SK-MEL-5 (cell line): ENCODE measurements around the gene ZNF391. TPM values are rescaled to one million over a fixed set of nuclear protein-coding genes. Genes with fewer than 3 reads are reported as not detected.

Experiments
- small RNA-seq, 2 experiments: library from RNA; depleted of rRNA; stranded (forward); fragments of <200 nt; gene quantifications; one replicate each; pipeline ENCODE3, GENCODE V24; 2014
- total RNA-seq: library from RNA; depleted of rRNA; stranded (reverse); fragments of >200 nt; shearing (Covaris generic); gene quantifications from 2 replicates; pipeline ENCODE4 v1.2.3, GENCODE V29; 2014; rRNA removed

Gene ZNF391
- total RNA-seq, 1 experiment from 2014 or later, result 2.7 TPM

Small RNAs within 50 kb of the gene (small RNA-seq; reads per million reads assigned to genes)
- 0 reads per million in 2 experiments for gene MCFD2P1

Other genes starting within 250 kb of the ZNF391 start
- gene PRSS16, start 141.1 kb upstream of the ZNF391 start, total RNA-seq, result 4.9 and 5.2 TPM in 2 replicates
- 0.05 TPM in 1 of 2 replicates, not detected in the other for gene POM121L2, start 76.5 kb upstream of the ZNF391 start, total RNA-seq
- gene ZNF184, start 84.3 kb downstream of the ZNF391 start, total RNA-seq, result 16.4 and 16.6 TPM in 2 replicates